ENCODE data around the gene FRRS1.

GRCh38 chr1:99745684-99746083 lies 20.8 kb downstream of the FRRS1 start:
- no peak for TF ChIP-seq CTCF (IDR thresholded peaks at IDR 0.05; ENCODE audit: low read depth, low read length)
- TF ChIP-seq MAX (IDR thresholded peaks at IDR 0.05; ENCODE audit: low read depth, low read length), result no peak
